HG02588 (cell line): ENCODE results near the gene OSBPL10.

ENCODE experiments used
- ATAC-seq: cut with Tn5 transposase; IDR thresholded peaks from one replicate; pipeline ENCODE4 v1.9.1; 2021; ENCODE audit warnings: mild to moderate bottlenecking, moderate library complexity; ENCODE audit not compliant: unreplicated experiment

OSBPL10 gene

DNA sequence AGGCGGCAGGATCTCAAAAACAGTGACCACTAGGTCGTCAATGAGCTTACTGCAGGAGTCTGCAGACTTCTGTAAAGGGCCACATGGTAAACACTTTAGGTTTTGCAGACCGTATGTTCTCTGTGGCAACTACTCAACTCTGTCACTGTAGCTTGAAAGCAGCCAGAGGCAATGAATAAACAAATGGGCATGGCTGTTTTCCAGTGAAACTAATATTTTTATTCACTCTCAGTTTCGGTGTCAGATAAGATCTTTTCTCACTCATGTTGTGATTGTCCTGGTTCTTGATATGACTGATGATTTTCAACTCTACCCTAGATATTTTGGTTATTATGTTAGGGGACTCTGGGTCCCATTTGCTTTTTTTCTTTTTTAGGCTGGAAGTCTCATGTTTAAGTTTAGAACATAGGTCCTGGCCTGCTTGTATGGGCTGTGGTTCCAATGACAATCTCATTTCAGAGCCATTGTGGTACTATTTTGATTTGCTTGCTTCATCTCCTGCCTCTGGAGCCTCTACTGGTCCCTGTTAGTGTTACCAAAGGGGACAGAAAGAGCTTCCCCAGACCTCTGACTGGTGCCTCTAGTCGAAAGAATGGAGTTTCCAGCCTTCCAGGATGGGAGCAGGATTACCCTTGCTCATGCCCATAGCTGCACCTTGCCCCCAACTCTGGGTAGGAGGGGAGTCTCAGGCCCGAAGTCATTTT, 226.3 kb downstream of the OSBPL10 start:
- ATAC-seq = peak; percentile 95

DNA sequence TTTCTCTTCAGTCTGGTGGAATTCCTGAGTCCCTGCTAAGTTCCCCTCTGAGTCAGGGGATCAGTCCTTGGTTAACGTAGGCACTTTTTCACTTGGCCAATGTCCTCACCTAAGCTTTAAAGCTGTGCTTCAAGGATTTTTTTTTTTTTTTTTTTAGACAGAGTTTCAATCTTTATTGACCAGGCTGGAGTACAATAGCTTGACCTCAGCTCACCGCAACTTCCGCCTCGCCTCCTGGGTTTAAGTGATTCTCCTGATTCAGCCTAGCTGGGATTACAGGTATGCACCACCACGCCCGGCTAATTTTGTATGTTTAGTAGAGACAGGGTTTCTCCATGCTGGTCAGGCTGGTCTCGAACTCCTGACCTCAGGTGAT, 228.0 kb downstream of the OSBPL10 start:
- ATAC-seq = no peak

DNA sequence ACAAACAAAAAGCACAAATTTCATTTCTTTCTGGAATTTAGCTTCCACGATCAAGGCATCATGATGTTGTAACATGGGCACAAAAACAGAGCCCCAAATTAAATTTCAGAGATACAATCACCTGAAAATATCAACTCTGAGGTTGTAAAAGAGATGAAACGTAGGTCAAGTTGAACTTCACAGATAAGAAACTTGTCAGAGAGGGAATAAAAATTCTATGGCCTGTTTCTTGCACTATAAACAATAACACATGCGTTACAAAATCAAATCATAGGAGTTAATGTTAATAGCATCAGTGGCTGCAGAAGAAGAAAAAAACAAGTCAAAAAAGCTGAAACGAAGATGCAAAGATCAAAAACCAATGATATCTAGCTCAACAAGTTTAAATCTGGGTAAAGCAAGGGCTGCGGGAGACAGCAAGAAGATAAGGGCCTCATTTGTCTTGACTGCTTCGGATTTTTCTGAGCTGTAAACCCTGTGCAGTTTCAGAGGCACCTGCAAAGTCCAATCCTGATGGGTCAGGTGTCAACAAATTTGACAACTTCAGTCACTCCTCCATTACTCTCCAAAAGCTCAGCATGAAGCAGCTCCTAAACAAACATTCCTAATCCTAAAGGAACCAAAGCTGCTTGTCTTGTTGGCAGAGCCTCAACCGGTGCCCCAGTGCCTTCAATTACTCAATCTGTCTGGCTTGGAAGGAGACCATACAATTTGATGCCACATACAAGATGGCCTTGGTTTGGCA, 228.6 kb downstream of the OSBPL10 start:
- ATAC-seq = no peak

DNA sequence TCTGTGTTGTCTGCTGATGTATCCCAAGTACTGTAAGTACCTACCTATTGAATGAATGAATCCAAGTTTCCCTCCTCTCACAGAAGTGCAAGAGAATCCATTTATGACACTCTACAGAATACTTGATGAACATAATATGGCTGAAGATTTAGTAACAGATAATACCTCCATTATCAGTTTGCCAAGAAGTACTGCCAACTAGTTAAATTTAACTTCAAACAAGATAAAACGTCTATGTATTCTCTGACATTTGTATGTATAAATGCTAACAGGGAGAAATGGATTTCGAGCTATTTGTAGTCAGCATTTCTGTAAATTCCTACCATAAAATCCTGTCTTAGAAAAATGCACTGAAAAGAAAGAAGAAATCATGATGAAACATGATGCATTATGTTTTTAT, 230.7 kb downstream of the OSBPL10 start:
- no peak for ATAC-seq

DNA sequence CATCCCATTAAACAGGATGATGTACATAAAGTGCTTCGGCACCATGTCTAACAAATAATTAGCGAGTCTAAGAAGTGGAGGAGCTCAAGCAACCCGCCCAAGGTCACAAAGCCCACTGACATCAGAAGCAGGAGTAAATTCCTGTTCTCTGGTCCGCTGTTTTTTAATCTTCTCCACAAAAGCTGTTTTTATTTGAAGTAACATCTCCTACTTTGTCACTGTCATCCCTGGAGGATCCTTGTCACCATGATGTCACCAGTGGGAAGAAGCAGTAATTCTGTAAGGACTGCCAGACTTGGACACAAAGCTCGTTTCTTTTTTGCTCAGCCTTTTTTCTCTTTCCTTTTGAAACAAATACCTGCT, 232.1 kb downstream of the OSBPL10 start:
- ATAC-seq = no peak

DNA sequence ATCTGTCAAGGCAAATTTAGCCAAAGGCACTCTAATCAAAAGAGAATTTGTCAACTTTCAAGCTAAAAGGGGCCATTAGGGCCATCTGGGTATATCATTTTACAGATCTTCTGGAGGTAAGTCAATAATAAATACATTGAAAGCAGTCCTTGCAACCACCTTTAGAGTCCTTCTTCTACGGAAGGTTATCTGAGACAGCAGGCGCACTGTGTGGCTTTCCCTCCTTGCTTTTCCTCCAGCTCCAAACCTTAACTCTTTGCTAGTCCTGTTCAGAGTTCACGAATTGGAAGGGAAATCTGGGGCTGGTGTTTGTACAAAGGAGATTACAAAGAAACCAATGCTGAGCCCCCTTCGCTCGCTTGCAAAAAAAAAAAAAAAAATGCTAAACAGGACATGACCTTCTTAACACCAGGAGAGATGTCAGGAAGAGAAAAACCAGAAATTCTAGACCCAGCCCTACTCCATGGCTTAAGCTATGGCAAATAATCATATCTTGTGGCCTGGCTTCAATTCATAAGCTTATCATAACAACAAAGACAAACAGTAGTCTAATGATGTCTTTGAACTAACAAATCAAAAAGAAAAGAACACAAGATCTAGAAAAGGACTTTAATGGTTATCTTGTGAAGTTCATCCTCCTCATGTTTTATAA, 232.7 kb downstream of the OSBPL10 start:
- ATAC-seq = no peak

DNA sequence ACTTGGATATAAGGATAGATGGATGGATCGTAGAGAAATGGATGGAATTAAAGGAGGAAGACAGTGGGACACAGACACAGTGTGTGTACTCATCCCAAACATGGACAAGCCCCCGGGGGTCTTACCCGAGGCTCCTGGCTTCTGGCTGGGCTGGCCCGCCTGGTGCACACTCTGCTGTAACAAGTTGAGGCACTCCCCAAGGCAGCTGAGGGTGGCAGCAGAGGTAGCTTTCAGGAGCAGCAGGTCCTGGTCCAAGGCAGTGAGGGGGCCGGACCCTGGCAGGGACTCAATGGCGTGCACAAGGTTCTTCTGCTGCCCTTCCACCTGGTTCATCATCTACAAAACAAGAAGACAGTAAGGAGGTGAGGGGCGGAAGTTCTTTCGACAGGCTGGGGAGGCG, 233.3 kb downstream of the OSBPL10 start:
- ATAC-seq = no peak

DNA sequence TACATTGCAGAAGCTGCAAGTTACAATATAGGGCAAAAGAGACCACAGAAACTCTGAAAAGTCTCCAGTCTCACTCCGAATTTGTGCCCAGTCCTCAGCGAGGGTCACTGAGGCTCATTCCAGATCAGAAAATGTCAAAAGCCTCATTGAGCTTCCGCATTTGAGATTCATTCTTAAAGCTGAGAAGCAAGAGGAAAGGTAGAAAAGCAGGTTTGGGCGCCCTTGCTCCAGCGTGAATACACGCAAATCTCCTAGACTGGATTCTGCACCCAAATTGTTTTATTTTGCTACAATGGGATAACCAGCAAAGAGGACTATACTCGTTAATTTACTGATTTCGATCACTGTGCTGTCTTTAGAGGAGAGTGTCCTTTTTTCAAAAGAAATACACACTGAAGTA, 236.1 kb downstream of the OSBPL10 start:
- no peak for ATAC-seq

DNA sequence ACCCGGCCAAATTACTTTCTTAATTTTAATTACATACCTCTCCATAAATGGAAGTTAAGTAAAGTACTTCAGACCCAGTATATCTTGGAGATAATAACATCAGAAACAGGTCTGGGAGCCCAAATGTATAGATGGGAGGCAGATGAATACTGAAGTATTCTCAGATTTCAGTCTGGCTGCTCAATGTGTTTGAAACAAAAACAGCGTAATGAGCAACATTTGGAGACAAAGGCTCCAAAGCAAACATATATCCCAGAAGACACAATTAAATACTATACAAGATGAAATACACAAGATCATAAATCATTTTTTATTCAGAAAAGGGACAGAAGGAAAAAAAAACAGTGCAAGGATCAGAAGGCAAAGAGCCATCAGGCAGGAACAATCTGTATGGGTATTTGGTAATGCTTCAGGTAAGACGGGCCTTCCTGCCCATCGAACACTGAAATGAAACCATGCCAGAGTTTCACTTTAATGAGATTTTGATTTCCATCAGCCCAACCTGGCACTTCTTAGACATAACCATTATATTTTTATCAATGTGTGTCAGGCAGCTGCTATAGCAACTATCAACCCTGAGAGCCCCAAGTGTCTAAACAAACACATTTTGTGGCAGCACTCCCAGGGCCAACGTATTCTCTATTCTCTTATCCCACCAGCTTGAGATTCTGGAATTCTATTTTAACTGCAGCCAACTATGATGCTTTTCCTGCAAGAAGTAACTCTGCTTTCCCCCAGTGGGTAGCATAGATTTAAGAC, 237.6 kb downstream of the OSBPL10 start:
- ATAC-seq = no peak

DNA sequence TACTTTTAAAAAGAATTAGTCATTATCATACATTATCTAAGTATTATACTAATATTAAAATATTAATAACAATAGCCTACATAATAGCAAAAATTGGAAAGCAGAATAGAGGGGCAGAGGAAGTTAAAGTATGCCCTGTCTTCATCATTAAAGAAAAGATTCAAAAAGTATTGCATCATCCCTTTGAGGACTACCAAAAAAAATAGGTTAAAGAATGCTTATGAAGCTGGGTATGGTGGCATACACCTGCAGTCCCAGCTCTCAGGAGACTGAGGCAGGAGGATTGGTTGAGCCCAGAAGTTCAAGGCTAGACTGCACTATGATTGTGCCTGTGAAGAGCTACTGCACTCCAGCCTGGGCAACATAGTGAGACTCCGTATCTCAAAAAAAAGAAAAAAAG, 240.7 kb downstream of the OSBPL10 start:
- ATAC-seq = no peak

DNA sequence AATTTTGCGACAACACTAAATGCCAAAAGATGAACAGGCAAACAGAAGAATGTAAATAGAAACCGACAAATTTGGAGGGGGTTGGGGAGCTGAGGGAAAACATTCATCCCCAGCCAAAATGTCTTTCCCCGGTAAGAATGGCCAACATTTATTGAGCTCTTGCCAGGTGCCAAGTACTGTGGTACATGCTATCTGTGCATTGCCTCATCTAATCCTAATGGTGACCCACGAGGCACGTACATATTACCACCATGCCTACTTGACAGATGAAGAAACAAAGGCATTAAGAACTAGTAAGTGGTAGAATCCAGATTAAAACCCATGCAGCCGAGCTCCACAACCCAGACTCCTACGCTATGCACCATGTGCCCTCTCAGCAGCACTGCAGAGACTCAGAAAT, 242.7 kb downstream of the OSBPL10 start:
- ATAC-seq = no peak

DNA sequence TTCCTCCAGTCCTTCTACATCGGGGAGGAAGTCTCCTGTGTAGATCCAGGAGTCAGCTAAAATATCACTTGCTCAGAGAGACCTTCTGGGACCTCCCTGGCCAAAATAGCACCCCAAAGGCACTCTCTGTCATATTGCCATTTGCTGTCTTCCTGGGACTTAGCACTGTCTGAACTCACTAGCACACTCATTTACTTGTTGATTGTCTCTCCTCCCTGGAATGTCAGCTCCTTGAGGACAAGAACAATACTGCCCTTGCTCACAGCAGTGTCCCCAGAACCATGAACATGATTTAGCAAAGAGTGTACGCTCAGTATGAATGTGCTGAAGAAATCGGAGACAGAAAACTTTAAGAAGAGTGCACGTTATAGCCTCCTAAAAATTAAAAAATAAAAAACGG, 245.4 kb downstream of the OSBPL10 start:
- no peak for ATAC-seq

DNA sequence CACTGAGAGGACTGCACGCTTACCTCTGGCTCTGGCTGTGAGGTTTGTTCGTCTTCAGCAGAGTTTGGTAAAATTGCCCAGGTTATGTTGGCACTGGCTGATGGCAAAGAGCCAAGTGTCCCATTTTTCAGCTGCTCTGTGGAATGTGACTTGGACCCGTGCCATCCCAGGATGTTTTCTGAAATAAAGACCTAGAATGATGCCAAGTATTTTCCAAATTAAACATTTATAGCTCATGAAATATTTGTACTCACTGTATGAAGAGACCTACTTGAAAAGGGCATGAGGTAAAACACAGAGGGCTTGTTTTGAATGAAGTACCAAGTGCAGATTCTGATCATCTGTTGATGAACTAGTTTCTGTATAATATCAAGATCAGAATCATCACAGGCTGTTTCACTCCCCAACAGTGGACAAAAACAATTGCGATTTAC, 247.8 kb downstream of the OSBPL10 start:
- no peak for ATAC-seq

DNA sequence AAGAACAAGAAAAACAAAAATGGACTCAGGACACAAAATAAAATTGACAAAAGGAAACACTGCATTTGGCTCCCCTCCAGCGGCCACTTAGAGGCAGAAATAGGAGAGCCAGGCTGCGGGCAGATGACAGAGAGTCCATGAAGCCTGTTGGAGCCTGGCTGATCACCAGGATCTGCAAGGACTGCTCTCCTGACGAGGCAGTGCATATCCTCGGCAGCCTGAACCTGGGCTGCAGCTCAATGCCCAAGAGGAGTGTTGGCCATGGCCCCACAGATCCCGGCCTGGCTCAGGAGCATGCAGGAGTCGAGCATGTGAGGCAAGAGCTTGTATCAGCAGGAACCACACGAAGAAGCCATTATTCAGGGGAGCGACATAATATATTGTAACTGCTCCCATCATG, 248.5 kb downstream of the OSBPL10 start:
- ATAC-seq = no peak

DNA sequence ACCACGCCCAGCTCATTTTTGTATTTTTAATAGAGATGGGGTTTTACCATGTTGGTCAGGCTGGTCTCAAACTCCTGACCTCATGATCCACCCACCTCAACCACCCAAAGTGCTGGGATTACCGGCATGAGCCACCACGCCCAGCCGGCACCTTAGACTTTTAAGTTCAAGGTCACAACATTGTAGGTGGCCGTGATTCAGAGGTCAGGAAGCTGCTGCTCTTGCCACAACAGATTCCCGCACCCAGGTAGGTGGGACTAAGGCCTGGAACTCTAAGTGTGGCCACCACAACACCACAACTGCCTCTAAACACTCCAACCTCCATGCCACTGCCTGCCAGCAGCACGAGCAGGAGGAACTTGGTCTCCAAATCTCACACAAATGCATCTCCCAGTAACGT, 251.5 kb downstream of the OSBPL10 start:
- ATAC-seq = no peak

DNA sequence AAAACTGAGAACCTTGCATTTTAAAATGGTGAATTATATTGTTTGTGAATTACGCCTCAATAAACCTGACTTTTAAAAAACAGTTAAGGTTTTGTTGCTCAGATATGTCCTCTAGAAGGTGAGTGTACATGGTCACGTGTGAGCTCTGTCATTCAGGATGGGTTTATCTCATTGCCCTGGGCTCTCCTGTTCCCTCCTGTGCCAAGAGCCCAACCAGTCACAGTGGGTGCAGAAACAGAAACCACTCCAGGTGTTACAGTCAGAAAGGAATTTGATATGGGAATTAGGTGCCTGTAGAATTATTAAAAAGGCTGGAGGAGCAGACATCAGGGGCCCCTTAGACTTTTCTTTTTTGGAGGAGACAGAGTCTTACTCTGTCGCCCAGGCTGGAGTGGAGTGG, 252.0 kb downstream of the OSBPL10 start:
- no peak for ATAC-seq

DNA sequence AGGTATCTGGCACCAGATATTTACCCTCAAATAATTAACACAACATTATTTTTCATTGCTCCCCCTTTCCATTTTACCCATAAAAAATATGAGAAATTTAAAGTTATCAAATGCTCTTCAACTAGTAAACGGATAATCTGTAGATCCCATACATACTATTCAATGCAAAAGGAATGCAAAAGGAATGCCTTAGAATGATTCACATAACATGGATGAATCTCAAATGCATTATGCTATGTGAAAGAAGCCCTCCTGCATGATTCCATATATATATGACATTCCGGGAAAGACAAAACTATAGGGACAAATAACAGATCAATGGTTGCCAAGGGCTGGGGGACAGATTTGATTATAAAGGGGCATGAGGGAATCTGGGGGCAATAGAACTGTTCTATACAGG, 252.7 kb downstream of the OSBPL10 start:
- ATAC-seq = no peak

DNA sequence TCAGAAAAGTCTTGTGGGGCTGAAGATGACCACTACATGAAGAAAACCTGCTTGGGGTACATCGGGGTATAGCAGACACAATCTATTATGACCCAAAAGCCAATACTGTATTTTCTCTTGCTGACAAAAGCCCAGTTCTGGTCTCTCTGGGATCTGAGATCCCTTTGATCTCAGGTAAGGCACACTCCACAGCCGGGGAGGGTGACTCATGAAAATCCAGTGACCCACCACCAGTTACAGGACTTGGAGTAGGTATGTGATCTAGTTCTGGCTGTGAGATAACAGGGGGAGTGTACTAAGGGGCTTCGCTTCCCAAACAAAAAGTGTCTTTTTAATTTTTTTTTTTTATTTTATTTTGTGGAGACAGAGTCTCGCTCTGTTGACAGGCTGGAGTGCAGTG, 255.1 kb downstream of the OSBPL10 start:
- ATAC-seq = no peak

DNA sequence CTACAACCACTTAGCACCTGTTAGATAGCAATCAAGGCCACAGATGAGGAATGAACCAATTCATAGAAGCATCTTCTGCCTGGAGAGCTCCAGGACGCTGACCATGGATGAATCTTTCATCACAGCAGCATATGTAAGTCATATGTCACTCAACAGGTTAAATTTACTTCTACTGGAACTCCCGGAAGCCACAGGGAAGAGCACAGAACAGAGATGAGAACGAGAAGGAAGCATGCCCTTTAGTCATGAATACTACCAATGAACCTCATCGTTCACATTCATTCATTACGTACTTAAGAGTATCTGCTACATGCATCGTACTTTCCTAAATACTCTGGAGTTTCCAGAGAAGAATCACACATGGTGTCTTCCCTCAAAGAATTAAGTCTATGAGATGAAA, 255.5 kb downstream of the OSBPL10 start:
- no peak for ATAC-seq

DNA sequence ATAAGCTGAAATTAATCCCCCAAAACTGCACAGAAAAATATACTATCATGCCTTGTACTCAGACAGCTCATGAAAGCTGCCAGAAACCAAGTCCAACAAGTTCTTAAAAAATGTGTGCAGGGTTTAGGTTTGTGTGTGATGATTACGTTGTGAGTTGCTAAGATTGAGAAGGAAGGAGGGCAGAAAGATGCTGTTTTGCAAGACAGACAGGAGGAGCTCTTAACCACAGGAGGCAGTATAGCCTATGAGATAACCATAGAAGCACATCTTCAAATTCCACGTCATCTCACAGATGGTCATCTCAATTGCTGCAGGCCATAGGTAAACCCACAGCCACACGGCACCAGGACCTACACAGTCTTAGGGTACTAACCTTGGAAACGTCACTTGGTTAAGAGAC, 256.4 kb downstream of the OSBPL10 start:
- no peak for ATAC-seq

DNA sequence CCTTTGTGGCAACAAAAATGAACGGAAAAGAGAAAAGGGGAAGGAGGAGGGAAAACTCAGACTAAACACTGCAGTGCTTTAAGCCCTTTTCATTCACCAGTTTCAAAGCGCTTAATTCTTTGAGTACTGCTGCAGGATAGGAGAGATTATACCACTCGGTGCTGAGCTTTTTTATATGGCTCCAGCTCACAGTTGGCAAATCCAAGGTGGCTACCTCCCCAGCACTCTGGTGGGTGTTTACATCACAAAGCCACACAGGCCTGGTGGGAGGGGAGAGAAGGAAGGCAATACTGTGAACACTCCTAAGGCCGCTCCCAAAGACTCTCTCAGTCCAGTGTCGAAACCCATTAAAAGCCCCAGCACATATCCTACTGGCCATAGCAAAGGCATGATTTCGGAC, 256.9 kb downstream of the OSBPL10 start:
- no peak for ATAC-seq

DNA sequence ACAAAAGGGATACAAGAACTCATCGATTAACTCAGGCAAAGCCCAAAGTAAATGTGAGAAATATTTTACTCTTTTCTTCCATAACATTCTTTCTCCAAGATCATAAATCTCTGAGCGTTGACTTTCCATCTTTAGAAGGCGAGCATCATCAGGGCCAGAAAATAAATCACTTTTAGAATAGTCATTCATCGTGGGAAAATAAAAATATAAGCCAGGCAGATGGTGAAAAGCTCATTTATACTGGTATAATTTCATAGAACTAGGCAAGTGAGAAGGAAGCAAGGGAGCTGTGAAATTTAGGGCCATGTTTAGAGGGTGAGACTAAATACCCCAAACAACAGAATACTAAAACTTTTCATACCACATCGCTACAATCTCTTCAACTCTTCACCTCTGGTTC, 257.4 kb downstream of the OSBPL10 start:
- no peak for ATAC-seq
